Uterus (tissue), 4 donors: ENCODE results near the gene SEPTIN5. TPM values are rescaled to one million over a fixed set of nuclear protein-coding genes. Genes with fewer than 3 reads are reported as not detected.

Source experiments
- DNase-seq, 2 donors: peaks; one replicate each; pipeline ENCODE4 v3.0.0-alpha.2; 2019 to 2020
- H3K27ac ChIP-seq, 2 donors: fragments of 200-600 bp; sonication (generic); 1 replicate in 1 of 2; 2 replicates in 1 of 2; pipeline ENCODE4 v1.5.1; 2016 to 2018
- H3K27me3 ChIP-seq, 2 donors: fragments of 200-600 bp; sonication (generic); one replicate each; pipeline ENCODE4 v1.5.1; 2018 to 2019; ENCODE audit warnings: control low read depth in 1 of 2
- H3K36me3 ChIP-seq, 2 donors: fragments of 200-600 bp; sonication (generic); one replicate each; pipeline ENCODE4 v1.5.1; 2019; ENCODE audit warnings: control low read depth in 1 of 2
- H3K4me1 ChIP-seq, 2 donors: fragments of 200-600 bp; sonication (generic); one replicate each; pipeline ENCODE4 v1.5.1; 2018 to 2019; ENCODE audit warnings: control low read depth in 1 of 2
- H3K4me3 ChIP-seq, 2 donors: fragments of 200-600 bp; sonication (generic); 1 replicate in 1 of 2; 2 replicates in 1 of 2; pipeline ENCODE4 v1.5.1; 2018 to 2019; ENCODE audit warnings: mild to moderate bottlenecking in 1 of 2
- H3K9me3 ChIP-seq, 2 donors: fragments of 200-600 bp; sonication (generic); one replicate each; pipeline ENCODE4 v1.5.1; 2019; ENCODE audit warnings: control low read depth in 1 of 2
- POLR2A ChIP-seq, 2 donors: fragments of 450-650 bp; IDR thresholded peaks; one replicate each; pipeline ENCODE4 v1.6.1; 2016; ENCODE audit warnings: antibody characterized with exemption in 2 of 2, mild to moderate bottlenecking in 1 of 2, moderate library complexity in 1 of 2
- intact Hi-C: fragments of 100-400 bp; cut with DNase I; formaldehyde crosslinking; loops from one replicate; pipeline ENCODE4 v1.15.1; 2023; ENCODE audit warnings: low total_unique reads
- total RNA-seq, 4 donors: library from RNA; depleted of rRNA in 3 of 4; stranded (reverse); fragments of >200 nt in 3 of 4; gene quantifications; one replicate each; pipeline versions ENCODE4 v1.1.0 to v1.2.4, GENCODE V29; 2014 to 2023
- TF ChIP-seq, protein P1 (sequence below), 4 experiments: fragments of 200-600 bp in 2 of 4; fragments of 450-650 bp in 2 of 4; sonication (generic) in 2 of 4; IDR thresholded peaks; one replicate each; pipeline ENCODE4 v1.5.1; 2016 to 2019; ENCODE audit warnings: antibody characterized with exemption in 4 of 4, mild to moderate bottlenecking in 2 of 4, moderate library complexity in 1 of 4
- donor health status: DM: yes; HTN: yes; CAD: no.

Gene SEPTIN5
- total RNA-seq, 4 donors from 2014 or later, result 9.4 to 67.6 (median 25.3) TPM

DNA sequence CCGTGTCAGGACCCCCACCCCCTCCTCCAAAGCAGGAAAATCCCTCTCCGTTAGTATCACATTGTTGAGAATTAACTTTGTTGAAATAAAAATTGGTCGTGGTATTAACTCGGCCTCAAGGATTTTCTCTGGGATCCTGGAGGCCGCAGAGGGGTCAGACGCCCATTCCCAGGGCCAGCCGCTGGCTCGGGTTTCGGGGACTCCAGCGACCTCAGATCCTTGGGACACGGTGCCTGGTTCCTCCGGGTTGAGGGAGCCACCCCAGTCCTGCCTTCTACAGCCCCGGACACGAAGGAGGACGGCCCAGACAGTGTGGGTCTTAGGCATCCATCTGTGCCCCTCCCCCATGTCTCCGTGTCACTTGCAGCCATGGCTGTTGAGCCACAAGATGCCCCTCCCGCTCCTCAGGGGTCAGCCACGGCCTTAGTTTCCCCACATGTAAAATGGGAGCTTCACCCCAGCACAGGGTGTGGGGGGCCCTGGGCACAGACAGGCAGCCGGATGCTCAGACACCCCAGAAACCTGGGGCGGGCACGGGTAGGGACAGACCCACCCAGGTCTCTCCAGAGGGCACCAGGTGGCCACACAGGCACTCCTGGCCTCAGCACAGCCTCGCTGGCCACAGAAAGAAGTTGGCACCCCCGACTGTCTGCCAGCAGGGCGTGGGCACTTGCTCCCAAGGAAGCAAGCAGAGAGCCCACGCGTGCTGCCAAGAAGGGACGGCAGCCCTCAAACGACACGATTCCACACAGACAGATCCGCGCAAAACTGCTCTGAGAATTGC, 24.6 kb downstream of the SEPTIN5 start:
- no peak for DNase-seq
- intact Hi-C loops, result no loop called here
- TF ChIP-seq, protein P1, sequence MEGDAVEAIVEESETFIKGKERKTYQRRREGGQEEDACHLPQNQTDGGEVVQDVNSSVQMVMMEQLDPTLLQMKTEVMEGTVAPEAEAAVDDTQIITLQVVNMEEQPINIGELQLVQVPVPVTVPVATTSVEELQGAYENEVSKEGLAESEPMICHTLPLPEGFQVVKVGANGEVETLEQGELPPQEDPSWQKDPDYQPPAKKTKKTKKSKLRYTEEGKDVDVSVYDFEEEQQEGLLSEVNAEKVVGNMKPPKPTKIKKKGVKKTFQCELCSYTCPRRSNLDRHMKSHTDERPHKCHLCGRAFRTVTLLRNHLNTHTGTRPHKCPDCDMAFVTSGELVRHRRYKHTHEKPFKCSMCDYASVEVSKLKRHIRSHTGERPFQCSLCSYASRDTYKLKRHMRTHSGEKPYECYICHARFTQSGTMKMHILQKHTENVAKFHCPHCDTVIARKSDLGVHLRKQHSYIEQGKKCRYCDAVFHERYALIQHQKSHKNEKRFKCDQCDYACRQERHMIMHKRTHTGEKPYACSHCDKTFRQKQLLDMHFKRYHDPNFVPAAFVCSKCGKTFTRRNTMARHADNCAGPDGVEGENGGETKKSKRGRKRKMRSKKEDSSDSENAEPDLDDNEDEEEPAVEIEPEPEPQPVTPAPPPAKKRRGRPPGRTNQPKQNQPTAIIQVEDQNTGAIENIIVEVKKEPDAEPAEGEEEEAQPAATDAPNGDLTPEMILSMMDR (IDR thresholded peaks at IDR 0.05), result no peak
- TF ChIP-seq POLR2A (IDR thresholded peaks at IDR 0.05), result no peak

DNA sequence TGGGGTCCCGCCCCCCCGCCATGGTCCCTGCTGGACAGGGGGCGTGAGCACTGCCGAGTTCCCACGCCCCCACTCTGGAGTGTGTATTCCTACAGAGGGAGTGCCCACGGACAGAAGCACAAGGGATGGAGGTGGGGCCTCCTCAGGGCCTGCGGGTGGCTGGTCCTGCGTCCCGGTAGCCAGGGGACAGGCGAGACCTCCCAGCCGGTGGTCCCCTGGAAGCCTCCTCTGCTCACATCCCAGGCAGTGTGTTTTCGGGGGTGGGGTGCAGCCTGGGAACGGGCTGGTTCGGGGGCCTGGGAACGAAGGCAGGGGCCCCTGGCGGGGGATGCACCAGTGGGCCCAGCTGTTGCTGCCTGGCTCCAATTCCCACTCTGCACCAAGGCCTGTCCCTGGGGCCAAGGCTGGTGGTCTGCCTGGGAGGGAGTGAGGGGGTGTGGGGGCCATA, 25.2 kb downstream of the SEPTIN5 start:
- Histone ChIP-seq H3K4me3 (no peak overlapping the region), H3K27me3 (no peaks in the 10 kb centered on the region)
- intact Hi-C loops, result no loop called here

More for the DNA sequence above, 24.6 kb downstream of the SEPTIN5 start:
- Histone ChIP-seq H3K36me3 (no peaks in the 10 kb centered on the region), H3K4me1 (no peaks in the 10 kb centered on the region), H3K4me3 (no peak overlapping the region), H3K27me3 (no peaks in the 10 kb centered on the region), H3K9me3 (no peaks in the 10 kb centered on the region), H3K27ac (no peak overlapping the region)

DNA sequence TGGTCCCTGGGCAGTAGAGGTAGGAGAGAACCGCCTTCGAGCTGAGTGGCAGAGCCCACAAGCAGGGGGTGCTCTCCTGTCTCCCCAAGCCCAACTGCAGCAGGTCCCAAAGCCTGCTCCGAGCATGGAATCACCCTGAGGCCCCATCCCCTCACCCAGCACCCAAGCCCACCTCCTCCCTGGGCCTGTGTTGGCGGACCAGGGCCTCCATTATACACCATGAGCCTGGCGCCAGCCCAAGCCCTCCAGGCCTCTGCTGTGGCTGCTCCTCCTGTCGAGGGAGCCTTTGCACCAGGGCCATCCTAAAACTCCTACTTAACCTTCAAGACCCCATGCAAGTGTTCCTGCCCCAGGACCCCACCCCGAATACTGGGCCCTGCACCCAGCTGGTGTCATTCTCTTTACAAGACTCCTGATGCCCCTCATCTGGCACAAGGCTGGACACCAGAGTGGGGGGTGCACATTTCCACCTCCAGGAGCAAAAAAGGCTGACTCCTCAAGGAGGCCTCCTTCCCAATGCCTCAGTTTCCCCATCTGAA, 25.7 kb downstream of the SEPTIN5 start:
- H3K4me3 ChIP-seq, result no peak overlapping the region
- H3K4me1 ChIP-seq, result no peaks in the 10 kb centered on the region
- TF ChIP-seq, protein P1 (IDR thresholded peaks at IDR 0.05), result no peak
- no peak for TF ChIP-seq POLR2A (IDR thresholded peaks at IDR 0.05)
- no peaks in the 10 kb centered on the region for H3K27me3 ChIP-seq
- no peak overlapping the region for H3K27ac ChIP-seq
- no peaks in the 10 kb centered on the region for H3K36me3 ChIP-seq
- no peaks in the 10 kb centered on the region for H3K9me3 ChIP-seq
- no peak for DNase-seq
- intact Hi-C loops, result no loop called here

More for the DNA sequence above, 25.2 kb downstream of the SEPTIN5 start:
- Histone ChIP-seq H3K36me3 (no peaks in the 10 kb centered on the region), H3K9me3 (no peaks in the 10 kb centered on the region), H3K27ac (no peak overlapping the region), H3K4me1 (no peaks in the 10 kb centered on the region)
- no peak for DNase-seq
- TF ChIP-seq, protein P1 (IDR thresholded peaks at IDR 0.05), result no peak
- no peak for TF ChIP-seq POLR2A (IDR thresholded peaks at IDR 0.05)

DNA sequence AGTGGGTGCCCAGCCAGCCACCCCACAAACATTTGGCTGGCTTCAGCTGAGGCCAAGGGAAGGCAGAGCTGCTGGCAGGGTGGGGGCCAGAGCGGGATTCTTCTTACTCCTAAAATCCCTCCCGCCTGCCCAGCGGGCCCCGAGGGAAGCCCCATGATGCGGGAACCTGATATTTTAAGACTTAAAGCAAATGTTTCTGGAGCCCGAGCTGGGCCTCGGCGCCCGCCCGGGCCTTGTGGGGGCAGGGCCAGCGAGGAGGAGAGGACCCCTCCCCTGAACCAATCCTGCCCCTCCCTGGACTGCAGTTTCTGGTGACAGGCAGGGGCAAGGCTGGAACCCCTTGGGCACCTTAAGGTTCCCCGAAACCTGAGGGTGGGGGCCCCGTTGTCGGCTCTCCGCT, 26.3 kb downstream of the SEPTIN5 start:
- Histone ChIP-seq H3K27me3 (no peaks in the 10 kb centered on the region), H3K27ac (no peak overlapping the region), H3K36me3 (no peaks in the 10 kb centered on the region), H3K9me3 (no peaks in the 10 kb centered on the region), H3K4me1 (no peaks in the 10 kb centered on the region), H3K4me3 (no peak overlapping the region)
- DNase-seq, result no peak
- no peak for TF ChIP-seq POLR2A (IDR thresholded peaks at IDR 0.05)
- TF ChIP-seq, protein P1 (IDR thresholded peaks at IDR 0.05), result no peak
- intact Hi-C loops, result no loop called here

DNA sequence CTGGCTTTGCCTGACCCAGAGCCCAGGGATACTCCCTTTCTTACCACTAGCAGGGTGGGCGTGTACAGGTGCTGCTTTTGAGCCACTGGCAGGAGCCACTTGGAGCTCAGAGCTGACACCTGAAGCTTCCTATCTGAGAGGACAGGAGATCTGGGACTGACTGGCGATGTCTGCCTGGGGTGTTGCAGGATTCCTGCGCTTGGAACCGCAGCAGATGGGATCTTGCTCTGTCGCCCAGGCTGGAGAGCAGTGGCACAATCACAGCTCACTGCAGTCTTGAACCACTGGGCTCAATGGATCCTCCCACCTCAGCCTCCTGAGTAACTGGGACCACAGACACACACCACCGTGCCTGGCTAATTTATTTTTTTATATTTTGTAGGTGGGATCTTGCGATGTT, 26.8 kb downstream of the SEPTIN5 start:
- Histone ChIP-seq H3K9me3 (no peaks in the 10 kb centered on the region), H3K36me3 (no peaks in the 10 kb centered on the region), H3K4me3 (no peak overlapping the region), H3K27ac (no peak overlapping the region), H3K4me1 (no peaks in the 10 kb centered on the region), H3K27me3 (no peaks in the 10 kb centered on the region)
- intact Hi-C loops, result no loop called here
- TF ChIP-seq POLR2A (IDR thresholded peaks at IDR 0.05), result no peak
- TF ChIP-seq, protein P1 (IDR thresholded peaks at IDR 0.05), result no peak
- no peak for DNase-seq
